IMR-90 (cell line): ENCODE measurements around the gene NLRP14. TPM values are rescaled to one million over a fixed set of nuclear protein-coding genes. Genes with fewer than 3 reads are reported as not detected.
A peak's percentile ranks its signal among the peaks of the same experiment; 100 is the strongest.

Experiments
- ATAC-seq: fragments of 200-7000 bp; cut with Tn5 transposase; 2 replicates; pipeline ENCODE4 v1.9.1; 2020; ENCODE audit warnings: low read depth, mild to moderate bottlenecking, moderate library complexity
- BruUV-seq: library from RNA; stranded (reverse); fragments of 400-500 nt; replicated peaks from 2 replicates; lab custom pipeline; 2021; lab: Mats Ljungman, UMichigan
- CTCF ChIA-PET: fragments of 300-600 bp; formaldehyde crosslinking; extraction: SDS; loops from one replicate; lab custom pipeline; 2021; ENCODE audit warnings: antibody characterized with exemption; lab: Yijun Ruan, JAX
- POLR2A ChIA-PET: fragments of 300-600 bp; sonication (Branson Sonifier 250); formaldehyde crosslinking; loops from one replicate; lab custom pipeline; 2022; ENCODE audit warnings: antibody characterized with exemption; ENCODE audit not compliant: unreplicated experiment; lab: Charles Lee
- DNase-seq: peaks from one replicate; pipeline ENCODE4 v3.0.0; 2013
- H2AFZ ChIP-seq: replicated peaks from 2 replicates; pipeline ENCODE3; 2013; ENCODE audit warnings: low read length, mild to moderate bottlenecking; ENCODE audit not compliant: poor library complexity
- H2AK5ac ChIP-seq: 2 replicates; pipeline ENCODE4 v1.6.1; 2013; ENCODE audit warnings: low read depth, low read length, inconsistent platforms
- H2AK9ac ChIP-seq: replicated peaks from 2 replicates; pipeline ENCODE3; 2013; ENCODE audit warnings: mild to moderate bottlenecking, low read depth, low read length, moderate library complexity; ENCODE audit not compliant: poor library complexity
- H2BK120ac ChIP-seq: 2 replicates; pipeline ENCODE4 v1.6.1; 2013; ENCODE audit warnings: low read depth, low read length, inconsistent platforms
- H2BK15ac ChIP-seq: 3 replicates; pipeline ENCODE4 v1.6.1; 2013; ENCODE audit warnings: low read depth, low read length, inconsistent platforms
- H2BK20ac ChIP-seq: 2 replicates; pipeline ENCODE4 v1.6.1; 2013; ENCODE audit warnings: low read depth, mild to moderate bottlenecking, inconsistent platforms, low read length, moderate library complexity
- H2BK5ac ChIP-seq: 2 replicates; pipeline ENCODE4 v1.6.1; 2013; ENCODE audit warnings: mild to moderate bottlenecking, low read depth, low read length, inconsistent platforms; ENCODE audit not compliant: poor library complexity, severe bottlenecking
- H3K14ac ChIP-seq: replicated peaks from 2 replicates; pipeline ENCODE4 v1.6.1; 2013; ENCODE audit warnings: low read depth, low read length, inconsistent platforms
- H3K18ac ChIP-seq: 2 replicates; pipeline ENCODE4 v1.6.1; 2013; ENCODE audit warnings: low read depth, low read length, control low read depth
- H3K23ac ChIP-seq: 2 replicates; pipeline ENCODE4 v1.6.1; 2013; ENCODE audit warnings: low read depth, low read length, inconsistent platforms
- H3K27ac ChIP-seq: 2 replicates; pipeline ENCODE4 v1.5.1; 2013; ENCODE audit warnings: mild to moderate bottlenecking, control low read depth, low read length; ENCODE audit not compliant: insufficient read depth
- H3K27me3 ChIP-seq: 2 replicates; pipeline ENCODE4 v1.6.1; 2013; ENCODE audit warnings: low read length; ENCODE audit not compliant: control insufficient read depth, insufficient read depth
- H3K36me3 ChIP-seq: 2 replicates; pipeline ENCODE4 v1.6.1; 2013; ENCODE audit warnings: low read length, mixed read lengths; ENCODE audit not compliant: control insufficient read depth, insufficient read depth
- H3K4ac ChIP-seq: 2 replicates; pipeline ENCODE4 v1.6.1; 2013; ENCODE audit warnings: low read depth, low read length, inconsistent platforms
- H3K4me1 ChIP-seq: 2 replicates; pipeline ENCODE4 v1.6.1; 2013; ENCODE audit warnings: low read length, mixed read lengths; ENCODE audit not compliant: control insufficient read depth, insufficient read depth
- H3K4me2 ChIP-seq: 2 replicates; pipeline ENCODE4 v1.6.1; 2013; ENCODE audit warnings: low read depth, mild to moderate bottlenecking, control low read depth, low read length, moderate library complexity
- H3K4me3 ChIP-seq: 2 replicates; pipeline ENCODE4 v1.5.1; 2013; ENCODE audit warnings: low read depth, mild to moderate bottlenecking, control low read depth, low read length, moderate library complexity; ENCODE audit not compliant: insufficient read depth
- H3K56ac ChIP-seq: 2 replicates; pipeline ENCODE4 v1.6.1; 2013; ENCODE audit warnings: low read length, inconsistent platforms; ENCODE audit not compliant: insufficient read depth; ENCODE audit errors: extremely low read depth
- H3K79me1 ChIP-seq, 2 experiments: 2 replicates each; pipeline ENCODE4 v1.6.1; 2013; ENCODE audit warnings: low read length in 2 of 2, inconsistent platforms in 1 of 2, low read depth in 1 of 2
- H3K9ac ChIP-seq: 2 replicates; pipeline ENCODE4 v1.6.1; 2013; ENCODE audit warnings: low read depth, low read length, control low read depth
- H3K9me1 ChIP-seq: 2 replicates; pipeline ENCODE4 v1.6.1; 2013; ENCODE audit warnings: low read length, inconsistent platforms; ENCODE audit not compliant: insufficient read depth
- H3K9me3 ChIP-seq: 2 replicates; pipeline ENCODE4 v1.6.1; 2013; ENCODE audit warnings: low read length; ENCODE audit not compliant: control insufficient read depth, insufficient read depth
- H4K20me1 ChIP-seq: 2 replicates; pipeline ENCODE4 v1.6.1; 2013; ENCODE audit warnings: low read length, inconsistent platforms; ENCODE audit not compliant: insufficient read depth
- H4K5ac ChIP-seq: 2 replicates; pipeline ENCODE4 v1.6.1; 2013; ENCODE audit warnings: mild to moderate bottlenecking, low read depth, low read length, control low read depth
- H4K8ac ChIP-seq, 2 experiments: 2 replicates each; pipeline ENCODE4 v1.6.1; 2013; ENCODE audit warnings: low read depth in 2 of 2, low read length in 2 of 2, control low read depth in 1 of 2, inconsistent platforms in 1 of 2
- H4K91ac ChIP-seq: 2 replicates; pipeline ENCODE4 v1.6.1; 2013; ENCODE audit warnings: low read depth, low read length, inconsistent platforms; ENCODE audit not compliant: insufficient read depth
- BHLHE40 ChIP-seq: fragments of 150-350 bp; IDR thresholded peaks from 2 replicates; pipeline ENCODE4 v1.6.1; 2016; ENCODE audit warnings: mild to moderate bottlenecking, low read depth, low read length
- CEBPB ChIP-seq: IDR thresholded peaks from 2 replicates; pipeline ENCODE4 v1.6.1; 2012; ENCODE audit warnings: low read depth, low read length, improper control_type of control experiment
- CHD1 ChIP-seq: IDR thresholded peaks from 2 replicates; pipeline ENCODE4 v1.6.1; 2012; ENCODE audit warnings: low read depth, low read length, improper control_type of control experiment
- FOS ChIP-seq: fragments of 150-350 bp; IDR thresholded peaks from 2 replicates; pipeline ENCODE4 v1.6.1; 2016; ENCODE audit warnings: low read depth, low read length
- MAFK ChIP-seq: IDR thresholded peaks from 2 replicates; pipeline ENCODE4 v1.6.1; 2012; ENCODE audit warnings: low read depth, low read length, improper control_type of control experiment
- MAZ ChIP-seq: IDR thresholded peaks from 2 replicates; pipeline ENCODE4 v1.6.1; 2012; ENCODE audit warnings: low read depth, mild to moderate bottlenecking, low read length, improper control_type of control experiment, moderate library complexity, borderline replicate concordance
- MXI1 ChIP-seq: IDR thresholded peaks from 2 replicates; pipeline ENCODE4 v1.6.1; 2012; ENCODE audit warnings: low read depth, mild to moderate bottlenecking, low read length, moderate library complexity, borderline replicate concordance
- NFE2L2 ChIP-seq: fragments of 150-350 bp; IDR thresholded peaks from 2 replicates; pipeline ENCODE4 v1.6.1; 2016; ENCODE audit warnings: low read depth, mild to moderate bottlenecking, low read length
- POLR2A ChIP-seq: IDR thresholded peaks from 2 replicates; pipeline ENCODE4 v1.6.1; 2012; ENCODE audit warnings: mild to moderate bottlenecking, low read depth, low read length
- RAD21 ChIP-seq: IDR thresholded peaks from 2 replicates; pipeline ENCODE4 v1.6.1; 2012; ENCODE audit warnings: low read length, improper control_type of control experiment
- RCOR1 ChIP-seq: IDR thresholded peaks from 2 replicates; pipeline ENCODE4 v1.6.1; 2012; ENCODE audit warnings: mild to moderate bottlenecking, low read length, improper control_type of control experiment; ENCODE audit not compliant: insufficient replicate concordance
- RFX5 ChIP-seq: IDR thresholded peaks from 2 replicates; pipeline ENCODE4 v1.8.0; 2012; ENCODE audit warnings: low read depth, mild to moderate bottlenecking, low read length, moderate library complexity
- SMC3 ChIP-seq: fragments of 150-350 bp; IDR thresholded peaks from 2 replicates; pipeline ENCODE4 v1.6.1; 2016; ENCODE audit warnings: low read depth, mild to moderate bottlenecking, antibody characterized with exemption, low read length, moderate library complexity
- WGBS, 2 experiments: methylation state at CpG; one replicate each; pipeline versions ENCODE4 v1.1.5 to v1.1.7; 2013; ENCODE audit warnings: missing lambda C conversion rate in 2 of 2; ENCODE audit not compliant: insufficient read length in 1 of 2; ENCODE audit errors: extremely low coverage in 2 of 2; 5-methylcytosine and 5-hydroxymethylcytosine counted together
- dilution Hi-C: fragments of 300-500 bp; cut with HindIII; formaldehyde crosslinking; loops from one replicate; pipeline ENCODE4 v1.14.3; 2018; ENCODE audit warnings: low sequenced_read_pairs; ENCODE audit not compliant: unreplicated experiment
- in situ Hi-C: fragments of 300-500 bp; cut with MboI; formaldehyde crosslinking; loops from 3 replicates; pipeline ENCODE4 v1.14.3; 2019; ENCODE audit warnings: low sequenced_read_pairs, inconsistent platforms, mixed read lengths
- intact Hi-C: fragments of 100-400 bp; cut with micrococcal nuclease; formaldehyde crosslinking; loops from 2 replicates; pipeline ENCODE4 v1.10.0; 2022
- polyA plus RNA-seq, 3 experiments: library from polyadenylated mRNA; depleted of rRNA; stranded (reverse); fragments of >200 nt; gene quantifications; 2 replicates each; pipeline ENCODE4 v1.2.3, GENCODE V29; 2012; ENCODE audit warnings: low replicate concordance in 1 of 3
- total RNA-seq: library from RNA; depleted of rRNA; stranded (reverse); fragments of >200 nt; gene quantifications from 2 replicates; pipeline ENCODE4 v1.2.3, GENCODE V29; 2012
- TF ChIP-seq, protein P1 (sequence below): conservative IDR thresholded peaks from 2 replicates; pipeline ENCODE4 v1.5.1; 2012; ENCODE audit warnings: mild to moderate bottlenecking, low read depth, low read length, improper control_type of control experiment
- TF ChIP-seq, protein P2 (sequence below): fragments of 150-350 bp; IDR thresholded peaks from 2 replicates; pipeline ENCODE4 v1.6.1; 2016; ENCODE audit warnings: low read depth, mild to moderate bottlenecking, low read length, moderate library complexity, borderline replicate concordance
- TF ChIP-seq, protein P3 (sequence below): fragments of 150-350 bp; IDR thresholded peaks from 2 replicates; pipeline ENCODE4 v1.6.1; 2017; ENCODE audit warnings: mild to moderate bottlenecking, antibody characterized with exemption, low read length, low read depth

The NLRP14 gene
- total and polyA plus RNA-seq, 2 of the 4 experiments (the other 2 are of a cell fraction) = under 0.01 TPM; not detected in 1

DNA sequence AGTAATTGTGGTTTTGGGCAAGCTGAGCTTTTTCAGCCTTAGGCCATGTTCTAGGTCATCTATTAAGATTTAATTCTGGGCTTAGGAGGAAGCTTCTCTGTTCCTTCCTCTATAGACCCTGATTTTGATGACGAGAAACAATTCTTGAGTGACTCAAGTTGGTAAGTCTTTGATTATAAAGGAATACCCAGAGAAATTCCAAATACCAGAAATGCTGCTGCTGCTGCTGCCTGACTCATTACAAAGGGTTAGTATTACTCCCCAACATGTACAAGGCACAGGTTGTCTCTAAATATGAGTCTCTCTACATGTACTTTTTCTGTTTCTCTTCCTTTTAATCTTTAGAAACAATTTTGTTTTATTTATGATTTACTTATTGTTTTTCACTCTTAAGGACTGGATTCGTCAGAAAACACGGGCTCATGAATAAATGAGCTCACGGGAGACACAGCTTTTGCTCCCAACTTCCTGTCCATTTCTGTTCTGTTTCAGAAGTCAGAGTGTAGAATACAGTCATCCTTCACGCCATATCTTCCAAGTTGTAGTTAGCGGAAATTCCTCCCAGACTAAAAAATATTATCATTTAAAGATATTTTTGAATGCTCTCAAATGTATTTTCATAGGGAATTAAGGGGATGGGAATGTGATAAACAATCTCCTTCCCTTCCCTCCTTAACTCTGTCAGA, 36.7 kb downstream of the NLRP14 start:
- H2BK120ac ChIP-seq = no peak overlapping the region
- CTCF ChIA-PET = interaction anchor here (1.4 kb wide), 1 partner anchor 10 kb away, joined by 3 read pairs; no protein-coding TSS in a partner anchor

More for the DNA sequence above, 36.7 kb downstream of the NLRP14 start:
- intact Hi-C loops (no loop called here), in situ Hi-C loops (no loop called here), dilution Hi-C loops (no loop called here)
- Histone ChIP-seq H3K36me3 (no peaks in the 10 kb centered on the region), H3K4ac (no peak overlapping the region), H4K5ac (no peak overlapping the region), H3K79me1 (no peaks in the 10 kb centered on the region), H3K9me1 (no peaks in the 10 kb centered on the region), H2AK9ac (no peak overlapping the region), H2BK20ac (no peak overlapping the region), H2BK15ac (no peak overlapping the region), H2AFZ (no peak overlapping the region), H4K91ac (no peak overlapping the region), H3K4me2 (no peak overlapping the region), H3K23ac (no peak overlapping the region), H3K9ac (no peak overlapping the region), H3K4me3 (no peak overlapping the region), H2BK5ac (no peak overlapping the region), H3K56ac (no peak overlapping the region), H4K8ac (no peak overlapping the region), H4K20me1 (no peaks in the 10 kb centered on the region), H3K14ac (no peak overlapping the region), H3K27ac (no peak overlapping the region), H3K27me3 (no peaks in the 10 kb centered on the region), H3K4me1 (no peaks in the 10 kb centered on the region), H3K18ac (no peak overlapping the region), H3K9me3 (no peaks in the 10 kb centered on the region), H2AK5ac (no peak overlapping the region)
- POLR2A ChIA-PET = no interaction called here
- no peak for TF ChIP-seq CEBPB
- no peak for TF ChIP-seq NFE2L2
- no peak for TF ChIP-seq RAD21
- no peak for TF ChIP-seq SMC3
- TF ChIP-seq, protein P1, sequence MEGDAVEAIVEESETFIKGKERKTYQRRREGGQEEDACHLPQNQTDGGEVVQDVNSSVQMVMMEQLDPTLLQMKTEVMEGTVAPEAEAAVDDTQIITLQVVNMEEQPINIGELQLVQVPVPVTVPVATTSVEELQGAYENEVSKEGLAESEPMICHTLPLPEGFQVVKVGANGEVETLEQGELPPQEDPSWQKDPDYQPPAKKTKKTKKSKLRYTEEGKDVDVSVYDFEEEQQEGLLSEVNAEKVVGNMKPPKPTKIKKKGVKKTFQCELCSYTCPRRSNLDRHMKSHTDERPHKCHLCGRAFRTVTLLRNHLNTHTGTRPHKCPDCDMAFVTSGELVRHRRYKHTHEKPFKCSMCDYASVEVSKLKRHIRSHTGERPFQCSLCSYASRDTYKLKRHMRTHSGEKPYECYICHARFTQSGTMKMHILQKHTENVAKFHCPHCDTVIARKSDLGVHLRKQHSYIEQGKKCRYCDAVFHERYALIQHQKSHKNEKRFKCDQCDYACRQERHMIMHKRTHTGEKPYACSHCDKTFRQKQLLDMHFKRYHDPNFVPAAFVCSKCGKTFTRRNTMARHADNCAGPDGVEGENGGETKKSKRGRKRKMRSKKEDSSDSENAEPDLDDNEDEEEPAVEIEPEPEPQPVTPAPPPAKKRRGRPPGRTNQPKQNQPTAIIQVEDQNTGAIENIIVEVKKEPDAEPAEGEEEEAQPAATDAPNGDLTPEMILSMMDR = no peak
- TF ChIP-seq BHLHE40 = no peak
- TF ChIP-seq FOS = no peak
- TF ChIP-seq, protein P2, sequence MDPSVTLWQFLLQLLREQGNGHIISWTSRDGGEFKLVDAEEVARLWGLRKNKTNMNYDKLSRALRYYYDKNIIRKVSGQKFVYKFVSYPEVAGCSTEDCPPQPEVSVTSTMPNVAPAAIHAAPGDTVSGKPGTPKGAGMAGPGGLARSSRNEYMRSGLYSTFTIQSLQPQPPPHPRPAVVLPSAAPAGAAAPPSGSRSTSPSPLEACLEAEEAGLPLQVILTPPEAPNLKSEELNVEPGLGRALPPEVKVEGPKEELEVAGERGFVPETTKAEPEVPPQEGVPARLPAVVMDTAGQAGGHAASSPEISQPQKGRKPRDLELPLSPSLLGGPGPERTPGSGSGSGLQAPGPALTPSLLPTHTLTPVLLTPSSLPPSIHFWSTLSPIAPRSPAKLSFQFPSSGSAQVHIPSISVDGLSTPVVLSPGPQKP = no peak
- no peak for TF ChIP-seq RCOR1
- TF ChIP-seq MAFK = no peak
- TF ChIP-seq MXI1 = no peak
- no peak for TF ChIP-seq MAZ
- TF ChIP-seq CHD1 = no peak
- TF ChIP-seq POLR2A = no peak
- TF ChIP-seq RFX5 = no peak
- TF ChIP-seq, protein P3, sequence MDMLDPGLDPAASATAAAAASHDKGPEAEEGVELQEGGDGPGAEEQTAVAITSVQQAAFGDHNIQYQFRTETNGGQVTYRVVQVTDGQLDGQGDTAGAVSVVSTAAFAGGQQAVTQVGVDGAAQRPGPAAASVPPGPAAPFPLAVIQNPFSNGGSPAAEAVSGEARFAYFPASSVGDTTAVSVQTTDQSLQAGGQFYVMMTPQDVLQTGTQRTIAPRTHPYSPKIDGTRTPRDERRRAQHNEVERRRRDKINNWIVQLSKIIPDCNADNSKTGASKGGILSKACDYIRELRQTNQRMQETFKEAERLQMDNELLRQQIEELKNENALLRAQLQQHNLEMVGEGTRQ = no peak
- ATAC-seq (no peak), DNase-seq (peak; percentile 12)
- BruUV-seq = no TSS peak
- no CpG with 5 or more reads among the region's 6 CpGs for WGBS, 2 experiments
